Measurements from ENCODE around the gene SHC2. TPM values are rescaled to one million over a fixed set of nuclear protein-coding genes. Genes with fewer than 3 reads are reported as not detected.
A peak's percentile ranks its signal among the peaks of the same experiment; 100 is the strongest.

The SHC2 gene
- total and polyA plus RNA-seq, 2 of the 13 experiments (the other 11 are each of a cell fraction or from before 2014, with no cell fraction given): 9.0 to 18.3 TPM

DNA sequence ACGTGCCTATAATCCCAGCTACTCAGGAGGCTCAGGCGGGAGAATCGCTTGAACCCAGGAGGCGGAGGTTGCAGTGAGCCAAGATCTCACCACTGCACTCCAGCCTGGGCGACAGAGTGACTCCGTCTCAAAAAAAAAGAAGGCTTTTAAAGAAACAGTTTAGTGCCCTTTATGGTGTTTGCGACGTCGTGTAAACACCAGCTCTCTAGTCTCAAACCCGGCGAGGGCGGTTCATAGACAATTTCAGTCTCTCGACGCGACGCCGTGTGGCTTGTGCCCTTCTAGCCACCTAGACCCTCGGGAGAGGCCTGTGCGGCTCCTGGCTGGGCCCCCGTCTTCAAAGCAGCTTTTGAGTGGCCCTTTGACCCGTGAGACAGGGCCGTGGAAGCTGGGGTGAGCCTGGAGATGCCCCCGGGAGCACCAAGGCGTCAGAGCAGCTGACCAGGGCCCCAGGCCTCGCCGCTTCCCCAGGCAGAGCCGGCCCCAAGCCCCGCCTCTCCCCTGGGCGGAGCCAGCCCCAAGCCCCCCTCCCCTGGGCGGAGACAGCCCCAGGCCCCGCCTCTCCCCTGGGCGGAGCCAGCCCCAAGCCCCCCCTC is 30.4 kb upstream of the SHC2 start (continued):
- TF ChIP-seq, protein P1, sequence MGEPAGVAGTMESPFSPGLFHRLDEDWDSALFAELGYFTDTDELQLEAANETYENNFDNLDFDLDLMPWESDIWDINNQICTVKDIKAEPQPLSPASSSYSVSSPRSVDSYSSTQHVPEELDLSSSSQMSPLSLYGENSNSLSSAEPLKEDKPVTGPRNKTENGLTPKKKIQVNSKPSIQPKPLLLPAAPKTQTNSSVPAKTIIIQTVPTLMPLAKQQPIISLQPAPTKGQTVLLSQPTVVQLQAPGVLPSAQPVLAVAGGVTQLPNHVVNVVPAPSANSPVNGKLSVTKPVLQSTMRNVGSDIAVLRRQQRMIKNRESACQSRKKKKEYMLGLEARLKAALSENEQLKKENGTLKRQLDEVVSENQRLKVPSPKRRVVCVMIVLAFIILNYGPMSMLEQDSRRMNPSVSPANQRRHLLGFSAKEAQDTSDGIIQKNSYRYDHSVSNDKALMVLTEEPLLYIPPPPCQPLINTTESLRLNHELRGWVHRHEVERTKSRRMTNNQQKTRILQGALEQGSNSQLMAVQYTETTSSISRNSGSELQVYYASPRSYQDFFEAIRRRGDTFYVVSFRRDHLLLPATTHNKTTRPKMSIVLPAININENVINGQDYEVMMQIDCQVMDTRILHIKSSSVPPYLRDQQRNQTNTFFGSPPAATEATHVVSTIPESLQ (CRISPR knock-in tag; conservative IDR thresholded peaks at IDR 0.05): no peak
- TF ChIP-seq CAMTA2 (CRISPR knock-in tag; IDR thresholded peaks at IDR 0.05; ENCODE audit: borderline replicate concordance) (no peak), MXI1 (IDR thresholded peaks at IDR 0.05; ENCODE audit: borderline replicate concordance, low read depth, low read length) (no peak; the same call in 2 of the 3 replicates), FOXP1 (IDR thresholded peaks at IDR 0.05) (no peak), FOXP1 (CRISPR knock-in tag; IDR thresholded peaks at IDR 0.05) (no peak), KAT8 (CRISPR knock-in tag; IDR thresholded peaks at IDR 0.05) (peak; percentile 68), HNRNPH1 (optimal IDR thresholded peaks at IDR 0.05; ENCODE audit: low read depth, low read length) (no peak), ZNF326 (CRISPR knock-in tag; IDR thresholded peaks at IDR 0.05; ENCODE audit: borderline replicate concordance) (no peak), SMAD3 (CRISPR knock-in tag; IDR thresholded peaks at IDR 0.05) (0 out of 2 replicates have a peak, but pooled peaks have one; percentile 31), ZNF354B (CRISPR knock-in tag; IDR thresholded peaks at IDR 0.05) (no peak), ZNF543 (CRISPR knock-in tag; IDR thresholded peaks at IDR 0.05) (0 out of 2 replicates have a peak, but pooled peaks have one; percentile 44), ZSCAN21 (CRISPR knock-in tag; IDR thresholded peaks at IDR 0.05; ENCODE audit: borderline replicate concordance) (no peak), NR1H2 (CRISPR knock-in tag; IDR thresholded peaks at IDR 0.05; ENCODE audit: borderline replicate concordance, low read depth) (no peak)
- TF ChIP-seq, protein P2, sequence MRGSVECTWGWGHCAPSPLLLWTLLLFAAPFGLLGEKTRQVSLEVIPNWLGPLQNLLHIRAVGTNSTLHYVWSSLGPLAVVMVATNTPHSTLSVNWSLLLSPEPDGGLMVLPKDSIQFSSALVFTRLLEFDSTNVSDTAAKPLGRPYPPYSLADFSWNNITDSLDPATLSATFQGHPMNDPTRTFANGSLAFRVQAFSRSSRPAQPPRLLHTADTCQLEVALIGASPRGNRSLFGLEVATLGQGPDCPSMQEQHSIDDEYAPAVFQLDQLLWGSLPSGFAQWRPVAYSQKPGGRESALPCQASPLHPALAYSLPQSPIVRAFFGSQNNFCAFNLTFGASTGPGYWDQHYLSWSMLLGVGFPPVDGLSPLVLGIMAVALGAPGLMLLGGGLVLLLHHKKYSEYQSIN (CRISPR knock-in tag; IDR thresholded peaks at IDR 0.05; ENCODE audit: borderline replicate concordance): no peak
- TF ChIP-seq, protein P3, sequence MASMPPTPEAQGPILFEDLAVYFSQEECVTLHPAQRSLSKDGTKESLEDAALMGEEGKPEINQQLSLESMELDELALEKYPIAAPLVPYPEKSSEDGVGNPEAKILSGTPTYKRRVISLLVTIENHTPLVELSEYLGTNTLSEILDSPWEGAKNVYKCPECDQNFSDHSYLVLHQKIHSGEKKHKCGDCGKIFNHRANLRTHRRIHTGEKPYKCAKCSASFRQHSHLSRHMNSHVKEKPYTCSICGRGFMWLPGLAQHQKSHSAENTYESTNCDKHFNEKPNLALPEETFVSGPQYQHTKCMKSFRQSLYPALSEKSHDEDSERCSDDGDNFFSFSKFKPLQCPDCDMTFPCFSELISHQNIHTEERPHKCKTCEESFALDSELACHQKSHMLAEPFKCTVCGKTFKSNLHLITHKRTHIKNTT (CRISPR knock-in tag; IDR thresholded peaks at IDR 0.05): no peak
- TF ChIP-seq, protein P4, sequence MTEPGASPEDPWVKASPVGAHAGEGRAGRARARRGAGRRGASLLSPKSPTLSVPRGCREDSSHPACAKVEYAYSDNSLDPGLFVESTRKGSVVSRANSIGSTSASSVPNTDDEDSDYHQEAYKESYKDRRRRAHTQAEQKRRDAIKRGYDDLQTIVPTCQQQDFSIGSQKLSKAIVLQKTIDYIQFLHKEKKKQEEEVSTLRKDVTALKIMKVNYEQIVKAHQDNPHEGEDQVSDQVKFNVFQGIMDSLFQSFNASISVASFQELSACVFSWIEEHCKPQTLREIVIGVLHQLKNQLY (CRISPR knock-in tag; IDR thresholded peaks at IDR 0.05): no peak
- TF ChIP-seq, protein P5, sequence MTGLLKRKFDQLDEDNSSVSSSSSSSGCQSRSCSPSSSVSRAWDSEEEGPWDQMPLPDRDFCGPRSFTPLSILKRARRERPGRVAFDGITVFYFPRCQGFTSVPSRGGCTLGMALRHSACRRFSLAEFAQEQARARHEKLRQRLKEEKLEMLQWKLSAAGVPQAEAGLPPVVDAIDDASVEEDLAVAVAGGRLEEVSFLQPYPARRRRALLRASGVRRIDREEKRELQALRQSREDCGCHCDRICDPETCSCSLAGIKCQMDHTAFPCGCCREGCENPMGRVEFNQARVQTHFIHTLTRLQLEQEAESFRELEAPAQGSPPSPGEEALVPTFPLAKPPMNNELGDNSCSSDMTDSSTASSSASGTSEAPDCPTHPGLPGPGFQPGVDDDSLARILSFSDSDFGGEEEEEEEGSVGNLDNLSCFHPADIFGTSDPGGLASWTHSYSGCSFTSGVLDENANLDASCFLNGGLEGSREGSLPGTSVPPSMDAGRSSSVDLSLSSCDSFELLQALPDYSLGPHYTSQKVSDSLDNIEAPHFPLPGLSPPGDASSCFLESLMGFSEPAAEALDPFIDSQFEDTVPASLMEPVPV (CRISPR knock-in tag; IDR thresholded peaks at IDR 0.05): no peak; the same call in 1 of the 2 replicates
- TF ChIP-seq, protein P6, sequence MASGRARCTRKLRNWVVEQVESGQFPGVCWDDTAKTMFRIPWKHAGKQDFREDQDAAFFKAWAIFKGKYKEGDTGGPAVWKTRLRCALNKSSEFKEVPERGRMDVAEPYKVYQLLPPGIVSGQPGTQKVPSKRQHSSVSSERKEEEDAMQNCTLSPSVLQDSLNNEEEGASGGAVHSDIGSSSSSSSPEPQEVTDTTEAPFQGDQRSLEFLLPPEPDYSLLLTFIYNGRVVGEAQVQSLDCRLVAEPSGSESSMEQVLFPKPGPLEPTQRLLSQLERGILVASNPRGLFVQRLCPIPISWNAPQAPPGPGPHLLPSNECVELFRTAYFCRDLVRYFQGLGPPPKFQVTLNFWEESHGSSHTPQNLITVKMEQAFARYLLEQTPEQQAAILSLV (CRISPR knock-in tag; IDR thresholded peaks at IDR 0.05; ENCODE audit: borderline replicate concordance): no peak
- TF ChIP-seq, protein P7, sequence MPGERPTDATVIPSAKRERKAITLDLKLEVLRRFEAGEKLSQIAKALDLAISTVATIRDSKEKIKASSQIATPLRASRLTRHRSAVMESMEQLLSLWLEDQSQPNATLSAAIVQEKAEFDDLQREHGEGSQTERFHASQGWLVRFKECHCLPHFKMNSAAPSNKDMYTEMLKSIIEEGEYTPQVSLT (CRISPR knock-in tag; IDR thresholded peaks at IDR 0.05; ENCODE audit: borderline replicate concordance, low read depth): no peak
- TF ChIP-seq, protein P8, sequence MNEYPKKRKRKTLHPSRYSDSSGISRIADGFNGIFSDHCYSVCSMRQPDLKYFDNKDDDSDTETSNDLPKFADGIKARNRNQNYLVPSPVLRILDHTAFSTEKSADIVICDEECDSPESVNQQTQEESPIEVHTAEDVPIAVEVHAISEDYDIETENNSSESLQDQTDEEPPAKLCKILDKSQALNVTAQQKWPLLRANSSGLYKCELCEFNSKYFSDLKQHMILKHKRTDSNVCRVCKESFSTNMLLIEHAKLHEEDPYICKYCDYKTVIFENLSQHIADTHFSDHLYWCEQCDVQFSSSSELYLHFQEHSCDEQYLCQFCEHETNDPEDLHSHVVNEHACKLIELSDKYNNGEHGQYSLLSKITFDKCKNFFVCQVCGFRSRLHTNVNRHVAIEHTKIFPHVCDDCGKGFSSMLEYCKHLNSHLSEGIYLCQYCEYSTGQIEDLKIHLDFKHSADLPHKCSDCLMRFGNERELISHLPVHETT (CRISPR knock-in tag; conservative IDR thresholded peaks at IDR 0.05): no peak
